Fibroblast of lung (primary cell): ENCODE measurements around the gene TRAF3. TPM values are rescaled to one million over a fixed set of nuclear protein-coding genes. Genes with fewer than 3 reads are reported as not detected.

ENCODE experiments used
- DNase-seq, 2 donors: peaks; one replicate each; pipeline versions ENCODE4 v3.0.0 to v3.0.0-alpha.2; 2010; ENCODE audit warnings: low read depth in 2 of 2
- H2AFZ ChIP-seq: 2 replicates; pipeline ENCODE4 v1.5.1; 2012; ENCODE audit warnings: low read length, control low read depth, inconsistent platforms
- H3K27ac ChIP-seq: 2 replicates; pipeline ENCODE4 v1.5.1; 2011; ENCODE audit warnings: low read length, control low read depth; ENCODE audit not compliant: insufficient read depth
- H3K27me3 ChIP-seq: 2 replicates; pipeline ENCODE4 v1.5.1; 2011; ENCODE audit warnings: mild to moderate bottlenecking, low read length; ENCODE audit not compliant: control insufficient read depth, insufficient read depth
- H3K36me3 ChIP-seq: 2 replicates; pipeline ENCODE4 v1.5.1; 2011; ENCODE audit warnings: low read length; ENCODE audit not compliant: control insufficient read depth, insufficient read depth
- H3K4me1 ChIP-seq: 2 replicates; pipeline ENCODE4 v1.5.1; 2011; ENCODE audit warnings: low read length; ENCODE audit not compliant: control insufficient read depth, insufficient read depth; ENCODE audit errors: extremely low read depth
- H3K4me2 ChIP-seq: 2 replicates; pipeline ENCODE4 v1.5.1; 2011; ENCODE audit warnings: low read length, control low read depth; ENCODE audit not compliant: insufficient read depth; ENCODE audit errors: extremely low read depth
- H3K4me3 ChIP-seq, 4 experiments: fragments of 200-600 bp in 1 of 4; sonication (generic) in 1 of 4; replicated peaks in 1 of 4; 2 replicates each; pipeline ENCODE4 v1.5.1; 2011 to 2016; ENCODE audit warnings: low read length in 4 of 4, low read depth in 3 of 4, mild to moderate bottlenecking in 3 of 4, control low read depth in 2 of 4, inconsistent platforms in 1 of 4, mixed read lengths in 1 of 4; ENCODE audit not compliant: insufficient read depth in 1 of 4; ENCODE audit errors: control extremely low read depth in 1 of 4
- H3K79me2 ChIP-seq: 2 replicates; pipeline ENCODE4 v1.5.1; 2012; ENCODE audit warnings: mild to moderate bottlenecking, low read length, inconsistent platforms; ENCODE audit not compliant: control insufficient read depth, insufficient read depth
- H3K9ac ChIP-seq: 2 replicates; pipeline ENCODE4 v1.5.1; 2011; ENCODE audit warnings: mild to moderate bottlenecking, low read length, control low read depth; ENCODE audit not compliant: insufficient read depth
- H3K9me3 ChIP-seq: 2 replicates; pipeline ENCODE4 v1.5.1; 2012; ENCODE audit warnings: low read depth, low read length; ENCODE audit not compliant: control insufficient read depth, insufficient read depth
- H4K20me1 ChIP-seq: 2 replicates; pipeline ENCODE4 v1.5.1; 2011; ENCODE audit warnings: low read length; ENCODE audit not compliant: control insufficient read depth, insufficient read depth; ENCODE audit errors: extremely low read depth
- CTCF ChIP-seq, 2 donors: IDR thresholded peaks in 1 of 2; conservative IDR thresholded peaks in 1 of 2; 1 replicate in 1 of 2; 2 replicates in 1 of 2; pipeline ENCODE4 v1.5.1; 2011 to 2012; ENCODE audit warnings: low read length in 2 of 2, control low read depth in 1 of 2, inconsistent platforms in 1 of 2, low read depth in 1 of 2, mild to moderate bottlenecking in 1 of 2
- EZH2 ChIP-seq: IDR thresholded peaks from 2 replicates; pipeline ENCODE4 v1.5.1; 2012; ENCODE audit warnings: low read length, control low read depth, mild to moderate bottlenecking; ENCODE audit errors: missing control alignments
- polyA plus RNA-seq, 2 donors: library from polyadenylated mRNA; depleted of rRNA in 1 of 2; stranded (reverse) in 1 of 2; unstranded in 1 of 2; fragments of >200 nt; gene quantifications; 2 replicates each; pipeline ENCODE4 v1.2.1, GENCODE V29; 2011 to 2012; ENCODE audit warnings: missing spikeins in 1 of 2
- total RNA-seq: library from RNA; depleted of rRNA; stranded (reverse); fragments of >200 nt; gene quantifications from 2 replicates; pipeline ENCODE4 v1.2.1, GENCODE V29; 2014

The TRAF3 gene
- total and polyA plus RNA-seq, 2 donors (not counting 1 experiment from before 2014, with no cell fraction given): 12.1 to 14.4 TPM

- Histone ChIP-seq H3K9me3 (no peaks in the 10 kb centered on the region), H3K79me2 (no peaks in the 10 kb centered on the region), H4K20me1 (no peaks in the 10 kb centered on the region), H3K27me3 (no peaks in the 10 kb centered on the region), H3K4me3 (no peak overlapping the region), H3K9ac (no peak overlapping the region), H3K27ac (no peak overlapping the region), H2AFZ (no peak overlapping the region), H3K4me1 (no peaks in the 10 kb centered on the region), H3K36me3 (peaks cover 35% of the 10 kb centered on the region), H3K4me2 (no peak overlapping the region)
- TF ChIP-seq CTCF (conservative IDR thresholded peaks at IDR 0.05 in 1 of 2, IDR thresholded peaks at IDR 0.05 in 1 of 2; ENCODE audit: low read depth in 1 of 2, low read length in 2 of 2) (no peak), EZH2 (no peak)
- no peak for DNase-seq
These were observed 178.6 kb downstream of the TRAF3 start for GRCh38 chr14:102955636-102956408.

DNA sequence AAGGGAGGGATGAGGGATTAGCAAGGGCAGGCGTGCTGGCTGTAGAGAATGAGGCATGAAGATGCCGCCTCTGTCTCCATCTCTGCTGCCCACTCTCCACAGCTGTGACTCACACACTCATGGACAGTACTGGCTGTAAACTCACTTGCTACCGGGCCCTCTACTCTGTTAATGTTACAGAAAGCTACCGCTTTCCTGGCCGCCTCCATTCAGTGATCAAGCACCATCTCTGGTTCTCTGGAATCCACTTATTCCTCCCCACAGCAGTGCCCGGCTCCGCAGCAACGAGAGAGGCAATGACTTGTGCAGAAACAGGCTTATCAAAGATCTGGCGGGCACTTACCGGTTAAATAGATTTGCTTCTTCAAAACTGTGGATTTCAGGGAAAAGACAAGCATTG is 180.0 kb downstream of the TRAF3 start:
- H2AFZ ChIP-seq: no peak overlapping the region
- DNase-seq: peak in 1 of 2 donors; percentile 65

DNA sequence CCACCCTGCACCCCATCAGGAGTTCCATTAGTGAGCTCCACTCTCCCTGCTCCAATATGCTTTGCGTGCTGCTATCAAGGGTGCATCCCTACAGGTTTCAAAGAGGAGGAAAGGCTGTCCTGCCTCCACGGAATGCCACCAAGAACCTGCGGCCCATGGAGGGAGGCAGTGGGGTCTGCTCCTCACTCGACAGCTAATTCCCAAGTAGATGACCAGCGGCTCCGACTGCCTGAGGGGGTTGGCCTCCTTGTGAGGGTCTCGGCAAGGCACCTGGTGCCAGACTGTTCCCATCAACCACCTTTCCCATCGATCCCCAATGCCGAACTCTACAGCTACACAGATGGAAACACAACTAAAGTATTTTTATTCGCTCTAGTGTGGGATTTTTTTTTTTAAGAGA is 181.2 kb downstream of the TRAF3 start:
- Histone ChIP-seq H3K9ac (no peak overlapping the region), H3K4me3 (no peak overlapping the region), H3K36me3 (peaks cover 26% of the 10 kb centered on the region), H3K27ac (no peak overlapping the region), H2AFZ (no peak overlapping the region), H4K20me1 (no peaks in the 10 kb centered on the region), H3K4me1 (no peaks in the 10 kb centered on the region), H3K79me2 (no peaks in the 10 kb centered on the region), H3K9me3 (no peaks in the 10 kb centered on the region), H3K27me3 (no peaks in the 10 kb centered on the region), H3K4me2 (no peak overlapping the region)
- DNase-seq: no peak
- no peak for TF ChIP-seq EZH2
- no peak for TF ChIP-seq CTCF (conservative IDR thresholded peaks at IDR 0.05 in 1 of 2, IDR thresholded peaks at IDR 0.05 in 1 of 2; ENCODE audit: low read depth in 1 of 2, low read length in 2 of 2)

More for the DNA sequence above, 180.0 kb downstream of the TRAF3 start:
- H3K27ac ChIP-seq: no peak overlapping the region
- no peaks in the 10 kb centered on the region for H3K79me2 ChIP-seq
- no peaks in the 10 kb centered on the region for H3K9me3 ChIP-seq
- no peaks in the 10 kb centered on the region for H4K20me1 ChIP-seq
- H3K4me1 ChIP-seq: no peaks in the 10 kb centered on the region
- H3K9ac ChIP-seq: no peak overlapping the region
- H3K4me3 ChIP-seq: no peak overlapping the region
- peaks cover 33% of the 10 kb centered on the region for H3K36me3 ChIP-seq
- TF ChIP-seq CTCF (conservative IDR thresholded peaks at IDR 0.05 in 1 of 2, IDR thresholded peaks at IDR 0.05 in 1 of 2; ENCODE audit: low read depth in 1 of 2, low read length in 2 of 2) (no peak), EZH2 (no peak)
- H3K27me3 ChIP-seq: no peaks in the 10 kb centered on the region
- no peak overlapping the region for H3K4me2 ChIP-seq

Other genes with a start within 250 kb of the TRAF3 start
- 6.7 and 11.4 TPM in 2 replicates for gene RCOR1, start 184.8 kb upstream of the TRAF3 start, total RNA-seq
- 18.7 and 19.6 TPM in 2 replicates for gene RCOR1, start 184.8 kb upstream of the TRAF3 start, polyA plus RNA-seq
- under 0.01 TPM in 2 replicates for gene AMN, start 145.2 kb downstream of the TRAF3 start, total RNA-seq
- gene AMN, start 145.2 kb downstream of the TRAF3 start, polyA plus RNA-seq: not detected in 2 replicates